Lower leg skin (tissue), 3 donors: Measurements from ENCODE around the gene IL2RG.

Experiments used
- CTCF ChIP-seq, 3 donors: fragments of 450-650 bp; IDR thresholded peaks; one replicate each; pipeline ENCODE4 v1.5.1; 2016; ENCODE audit warnings: antibody characterized with exemption in 3 of 3, mild to moderate bottlenecking in 3 of 3, moderate library complexity in 2 of 3
- POLR2A ChIP-seq, 2 donors: fragments of 450-650 bp; IDR thresholded peaks; one replicate each; pipeline ENCODE4 v1.6.1; 2016 to 2017; ENCODE audit warnings: antibody characterized with exemption in 2 of 2, mild to moderate bottlenecking in 1 of 2, moderate library complexity in 1 of 2

GRCh38 chrX:71148278-71148663 is 36.9 kb upstream of the IL2RG start:
- TF ChIP-seq POLR2A (IDR thresholded peaks at IDR 0.05) (no peak), CTCF (IDR thresholded peaks at IDR 0.05) (no peak)
